Astrocyte of the spinal cord (primary cell): ENCODE results near the gene PER1.

Experiments used
- DNase-seq: peaks from one replicate; pipeline ENCODE4 v3.0.0; 2011; ENCODE audit warnings: low read depth, low spot score
- H3K4me3 ChIP-seq: 2 replicates; pipeline ENCODE4 v1.5.1; 2011; ENCODE audit warnings: low read depth, mild to moderate bottlenecking, low read length, moderate library complexity
- CTCF ChIP-seq: IDR thresholded peaks from 2 replicates; pipeline ENCODE4 v1.5.1; 2012; ENCODE audit warnings: low read depth, mild to moderate bottlenecking, low read length, inconsistent platforms
- in situ Hi-C: cut with HindIII; loops from 2 replicates; pipeline ENCODE4 v1.10.0; 2017; ENCODE audit warnings: low sequenced_read_pairs

The PER1 gene

DNA sequence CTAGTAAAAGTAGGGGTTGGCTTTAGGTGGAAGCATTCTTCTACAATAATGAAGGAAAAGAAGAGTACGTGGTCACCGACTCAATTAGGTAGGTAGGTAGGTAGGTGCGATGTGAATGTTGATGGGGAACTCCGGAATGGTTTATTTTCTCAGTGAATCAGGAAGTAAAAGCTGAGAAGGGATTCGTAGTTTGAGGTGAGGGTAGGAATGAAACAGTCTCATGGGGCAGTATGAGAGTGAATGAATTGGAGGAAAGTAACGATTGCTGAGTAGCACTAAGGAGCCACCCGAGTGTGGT is 13.9 kb downstream of the PER1 start:
- no peak for TF ChIP-seq CTCF
- in situ Hi-C loops: no loop called here
- H3K4me3 ChIP-seq: peak overlapping the region; percentile 39
- no peak for DNase-seq

- TF ChIP-seq CTCF: no peak
- H3K4me3 ChIP-seq: peak overlapping the region; percentile 39
- DNase-seq: no peak
- in situ Hi-C loops: no loop called here
Measured at GRCh38 chr17:8137645-8138373, 14.4 kb downstream of the PER1 start.

DNA sequence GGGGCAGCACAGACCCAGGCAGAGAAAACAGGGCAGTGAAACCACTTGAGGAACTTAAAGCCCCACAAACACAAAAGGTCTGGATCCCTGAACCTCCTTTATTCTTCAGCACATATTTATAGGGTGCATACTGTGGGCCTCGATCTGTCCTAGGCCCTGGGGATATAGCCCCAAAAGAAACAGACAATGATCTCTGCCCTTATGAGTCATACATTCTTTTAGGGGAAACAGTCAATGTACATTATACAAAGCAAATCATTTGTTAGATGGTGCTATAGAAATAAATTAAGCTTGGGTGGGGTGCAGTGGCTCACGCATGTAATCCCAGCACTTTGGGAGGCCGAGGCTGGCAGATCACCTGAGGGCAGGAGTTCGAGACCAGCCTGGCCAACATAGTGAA is 18.3 kb downstream of the PER1 start:
- in situ Hi-C loops: no loop called here
- DNase-seq: no peak
- TF ChIP-seq CTCF: no peak
- no peak overlapping the region for H3K4me3 ChIP-seq

GRCh38 chr17:8133399-8133798 is 18.8 kb downstream of the PER1 start:
- H3K4me3 ChIP-seq: no peak overlapping the region
- in situ Hi-C loops: no loop called here
- TF ChIP-seq CTCF: no peak
- no peak for DNase-seq

DNA sequence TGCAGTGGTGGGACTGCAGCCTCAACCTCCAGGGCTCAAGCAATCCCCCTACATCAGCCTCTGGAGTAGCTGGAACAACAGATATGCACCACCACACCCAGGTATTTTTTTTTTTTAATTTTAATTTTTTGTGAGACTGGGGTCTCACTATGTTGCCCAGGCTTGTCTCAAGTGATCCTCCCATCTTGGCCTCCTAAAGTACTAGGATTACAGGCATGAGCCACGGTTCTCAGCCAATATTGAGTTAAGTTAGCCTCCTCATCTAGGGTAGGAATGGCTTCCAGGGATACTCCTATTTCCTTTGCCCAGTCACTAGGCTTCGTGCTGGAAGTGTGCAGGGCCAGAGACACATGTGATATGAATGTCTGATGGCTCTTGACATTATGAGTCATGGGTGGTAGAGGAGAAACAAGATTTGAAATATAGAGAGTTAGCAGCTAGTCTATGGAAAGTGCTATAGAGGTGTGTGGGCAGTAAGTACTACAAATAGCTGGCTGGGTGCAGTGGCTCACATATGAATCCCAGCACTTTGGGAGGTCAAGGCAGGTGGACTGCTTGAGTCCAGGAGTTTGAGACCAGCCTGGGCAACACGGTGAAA is 20.3 kb downstream of the PER1 start:
- no peak for DNase-seq
- no peak overlapping the region for H3K4me3 ChIP-seq
- no peak for TF ChIP-seq CTCF
- in situ Hi-C loops: no loop called here

DNA sequence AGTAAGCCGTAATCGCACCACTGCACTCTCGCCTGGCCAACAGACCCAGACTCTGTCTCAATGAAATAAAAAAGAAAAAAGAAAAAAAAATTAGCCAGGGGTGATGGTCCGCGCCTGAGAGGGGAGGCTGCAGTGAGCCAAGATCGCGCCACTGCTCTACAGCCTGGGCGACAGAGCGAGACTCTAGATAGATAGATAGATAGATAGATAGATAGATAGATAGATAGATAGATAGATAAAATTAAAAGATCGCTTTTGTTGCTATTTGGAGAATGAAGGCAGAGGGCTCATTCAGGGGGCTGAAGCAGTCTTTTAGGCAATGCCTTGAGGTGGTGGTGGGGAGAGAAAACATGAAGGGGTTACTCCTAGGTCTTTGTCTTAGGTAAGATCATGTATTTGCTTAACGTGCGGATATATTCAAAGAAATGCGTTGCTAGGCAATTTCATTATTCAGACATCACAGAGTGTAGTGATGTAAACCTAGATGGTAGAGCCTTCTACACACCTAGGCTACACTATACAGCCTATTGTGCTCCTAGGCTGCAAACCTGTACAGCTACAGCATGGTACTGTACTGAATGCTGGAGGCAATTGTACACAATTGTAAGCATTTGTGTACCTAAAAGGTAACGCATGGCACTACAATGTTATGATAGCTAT is 23.9 kb downstream of the PER1 start:
- no peak overlapping the region for H3K4me3 ChIP-seq
- DNase-seq: no peak
- in situ Hi-C loops: no loop called here
- no peak for TF ChIP-seq CTCF
